ENCODE results near the gene RELB.

- TF ChIP-seq POLR2AphosphoS5 (IDR thresholded peaks at IDR 0.05) (no peak), CTCF (IDR thresholded peaks at IDR 0.05) (no peak)
These were observed 45.1 kb downstream of the RELB start for GRCh38 chr19:45046355-45046754.

Data from gastroesophageal sphincter (tissue), 3 donors.